Gastroesophageal sphincter (tissue), 4 donors: ENCODE results near the gene SAMM50. TPM values are rescaled to one million over a fixed set of nuclear protein-coding genes. Genes with fewer than 3 reads are reported as not detected.

Experiments used
- ATAC-seq: fragments of 150-250 bp; one replicate; pipeline ENCODE4 v1.9.1; 2016; ENCODE audit warnings: mild to moderate bottlenecking, moderate library complexity
- H3K27ac ChIP-seq, 4 donors: fragments of 200-600 bp; sonication (generic) in 3 of 4; 1 replicate in 3 of 4; 2 replicates in 1 of 4; pipeline ENCODE4 v1.5.1; 2016 to 2019
- H3K27me3 ChIP-seq: fragments of 200-600 bp; sonication (generic); one replicate; pipeline ENCODE4 v1.5.1; 2019
- H3K36me3 ChIP-seq, 2 donors: fragments of 200-600 bp; sonication (generic); one replicate each; pipeline ENCODE4 v1.5.1; 2019; ENCODE audit warnings: control low read depth in 1 of 2
- H3K4me1 ChIP-seq, 3 donors: fragments of 200-600 bp; sonication (generic); 1 replicate in 2 of 3; 2 replicates in 1 of 3; pipeline ENCODE4 v1.5.1; 2016 to 2019; ENCODE audit warnings: control low read depth in 2 of 3
- H3K4me3 ChIP-seq, 2 donors: fragments of 200-600 bp; sonication (generic); one replicate each; pipeline ENCODE4 v1.5.1; 2019; ENCODE audit warnings: mild to moderate bottlenecking in 1 of 2, moderate library complexity in 1 of 2
- H3K9me3 ChIP-seq, 3 donors: fragments of 200-600 bp; sonication (generic); one replicate each; pipeline ENCODE4 v1.5.1; 2017 to 2019; ENCODE audit warnings: control low read depth in 2 of 3
- CTCF ChIP-seq, 4 experiments: fragments of 200-600 bp in 2 of 4; fragments of 450-650 bp in 2 of 4; sonication (generic) in 1 of 4; IDR thresholded peaks; one replicate each; pipeline ENCODE4 v1.5.1; 2017 to 2019; ENCODE audit warnings: antibody characterized with exemption in 4 of 4, mild to moderate bottlenecking in 2 of 4, moderate library complexity in 2 of 4
- EP300 ChIP-seq: sonication (generic); formaldehyde crosslinking; IDR thresholded peaks from one replicate; pipeline ENCODE4 v1.6.1; 2017; ENCODE audit warnings: antibody characterized with exemption, mild to moderate bottlenecking
- POLR2A ChIP-seq, 2 donors: fragments of 450-650 bp; IDR thresholded peaks; one replicate each; pipeline ENCODE4 v1.6.1; 2017; ENCODE audit warnings: antibody characterized with exemption in 2 of 2, mild to moderate bottlenecking in 2 of 2, moderate library complexity in 1 of 2
- POLR2AphosphoS5 ChIP-seq: sonication (generic); formaldehyde crosslinking; IDR thresholded peaks from one replicate; pipeline ENCODE4 v1.6.1; 2017; ENCODE audit warnings: antibody characterized with exemption
- whole genome bisulfite sequencing, 2 donors: methylation state at CpG; one replicate each; pipeline ENCODE4 v1.1.5; 2018; ENCODE audit warnings: low coverage in 1 of 2; 5-methylcytosine and 5-hydroxymethylcytosine counted together
- total RNA-seq, 4 donors: library from RNA; depleted of rRNA; stranded (reverse); fragments of >200 nt; gene quantifications; one replicate each; pipeline ENCODE4 v1.1.0, GENCODE V29; 2016

Gene SAMM50
- total RNA-seq, 4 donors from 2014 or later, result 19.8 to 33.4 (median 31.6) TPM

GRCh38 chr22:43917521-43917920 lies 37.7 kb upstream of the SAMM50 start:
- Histone ChIP-seq H3K9me3 (peaks cover 0 to 5% (median 0%) of the 10 kb centered on the region in 3 donors), H3K27ac (no peak overlapping the region), H3K4me3 (no peak overlapping the region), H3K36me3 (no peaks in the 10 kb centered on the region), H3K27me3 (peaks cover 90% of the 10 kb centered on the region), H3K4me1 (no peaks in the 10 kb centered on the region)
- TF ChIP-seq CTCF (IDR thresholded peaks at IDR 0.05), result no peak
- no peak for TF ChIP-seq EP300
- no peak for TF ChIP-seq POLR2AphosphoS5
- no peak for TF ChIP-seq POLR2A (IDR thresholded peaks at IDR 0.05)
- WGBS, 2 donors, result 53 to 80% methylated on average over 2 to 4 of the region's 6 CpGs
- no peak for ATAC-seq

- no peak for TF ChIP-seq EP300
- TF ChIP-seq CTCF (IDR thresholded peaks at IDR 0.05), result no peak
- peaks cover 0 to 16% (median 0%) of the 10 kb centered on the region in 3 donors for H3K4me1 ChIP-seq
- H3K9me3 ChIP-seq, result peaks cover 0 to 8% (median 0%) of the 10 kb centered on the region in 3 donors
- H3K4me3 ChIP-seq, result no peak overlapping the region
- no peak for ATAC-seq
- H3K27ac ChIP-seq, result no peak overlapping the region
- H3K36me3 ChIP-seq, result no peaks in the 10 kb centered on the region
- WGBS, 2 donors, result 74 to 77% methylated on average over 11 to 15 of the region's 16 CpGs
- H3K27me3 ChIP-seq, result peaks cover 89% of the 10 kb centered on the region
Observed at GRCh38 chr22:43919106-43919973, 35.9 kb upstream of the SAMM50 start.

- Histone ChIP-seq H3K27ac (no peak overlapping the region), H3K36me3 (no peaks in the 10 kb centered on the region), H3K4me1 (peaks cover 0 to 18% (median 0%) of the 10 kb centered on the region in 3 donors), H3K4me3 (no peak overlapping the region), H3K9me3 (peaks cover 0 to 6% (median 0%) of the 10 kb centered on the region in 3 donors), H3K27me3 (peaks cover 89% of the 10 kb centered on the region)
- WGBS, 2 donors, result no CpG with 5 or more reads among the region's 4 CpGs
- TF ChIP-seq POLR2A (IDR thresholded peaks at IDR 0.05) (no peak), CTCF (IDR thresholded peaks at IDR 0.05) (no peak), POLR2AphosphoS5 (no peak), EP300 (no peak)
- no peak for ATAC-seq
Observed at GRCh38 chr22:43921370-43921769, 33.9 kb upstream of the SAMM50 start.

- Histone ChIP-seq H3K27me3 (peaks cover 84% of the 10 kb centered on the region), H3K36me3 (no peaks in the 10 kb centered on the region), H3K9me3 (peaks cover 0 to 6% (median 0%) of the 10 kb centered on the region in 3 donors), H3K4me3 (no peak overlapping the region), H3K27ac (no peak overlapping the region), H3K4me1 (peaks cover 0 to 18% (median 0%) of the 10 kb centered on the region in 3 donors)
- no peak for ATAC-seq
- no peak for TF ChIP-seq CTCF (IDR thresholded peaks at IDR 0.05)
- TF ChIP-seq POLR2A (IDR thresholded peaks at IDR 0.05), result no peak
- TF ChIP-seq EP300, result no peak
- TF ChIP-seq POLR2AphosphoS5, result no peak
- no CpG with 5 or more reads among the region's 3 CpGs for WGBS, 2 donors
Observed at GRCh38 chr22:43922123-43922522, 33.1 kb upstream of the SAMM50 start.

- no peak for ATAC-seq
- WGBS, 2 donors, result 4% methylated on average over 6 of the region's 13 CpGs; no CpG with 5 or more reads in 1 of the 2 donors
- H3K27ac ChIP-seq, result peak overlapping the region in 1 of 4 donors; percentile 47
- peak overlapping the region; percentile 49 to 59 for H3K4me3 ChIP-seq
- H3K9me3 ChIP-seq, result peaks cover 0 to 6% (median 0%) of the 10 kb centered on the region in 3 donors
- peaks cover 81% of the 10 kb centered on the region for H3K27me3 ChIP-seq
- H3K36me3 ChIP-seq, result no peaks in the 10 kb centered on the region
- TF ChIP-seq EP300, result no peak
- no peak for TF ChIP-seq CTCF (IDR thresholded peaks at IDR 0.05)
- no peak for TF ChIP-seq POLR2AphosphoS5
- TF ChIP-seq POLR2A (IDR thresholded peaks at IDR 0.05), result no peak
- peaks cover 0 to 18% (median 0%) of the 10 kb centered on the region in 3 donors for H3K4me1 ChIP-seq
Observed at GRCh38 chr22:43923191-43923590, 32.1 kb upstream of the SAMM50 start.
